ENCODE data around the gene HOXC13.
A peak's percentile ranks its signal among the peaks of the same experiment; 100 is the strongest.

HOXC13 gene

DNA sequence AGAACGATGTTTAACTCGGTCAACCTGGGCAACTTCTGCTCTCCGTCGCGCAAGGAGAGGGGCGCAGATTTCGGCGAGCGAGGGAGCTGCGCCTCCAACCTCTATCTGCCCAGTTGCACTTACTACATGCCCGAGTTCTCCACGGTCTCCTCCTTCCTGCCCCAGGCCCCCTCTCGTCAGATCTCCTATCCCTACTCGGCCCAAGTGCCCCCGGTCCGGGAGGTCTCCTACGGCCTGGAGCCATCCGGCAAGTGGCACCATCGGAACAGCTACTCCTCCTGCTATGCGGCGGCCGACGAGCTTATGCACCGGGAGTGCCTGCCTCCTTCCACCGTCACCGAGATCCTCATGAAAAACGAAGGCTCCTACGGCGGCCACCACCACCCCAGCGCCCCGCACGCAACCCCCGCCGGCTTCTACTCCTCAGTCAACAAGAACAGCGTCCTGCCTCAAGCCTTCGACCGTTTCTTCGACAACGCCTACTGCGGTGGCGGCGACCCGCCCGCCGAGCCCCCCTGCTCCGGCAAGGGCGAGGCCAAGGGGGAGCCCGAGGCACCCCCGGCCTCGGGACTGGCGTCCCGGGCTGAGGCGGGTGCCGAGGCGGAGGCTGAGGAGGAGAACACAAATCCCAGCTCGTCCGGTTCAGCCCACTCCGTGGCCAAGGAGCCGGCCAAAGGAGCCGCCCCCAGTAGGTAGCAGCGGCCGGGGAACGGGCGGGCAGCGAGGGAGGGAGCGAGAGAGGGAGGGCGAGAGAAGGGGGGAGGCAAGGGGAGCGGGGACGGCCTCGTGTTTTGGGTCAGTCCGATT is 34.8 kb downstream of the HOXC13 start (continued):
- TF ChIP-seq ZNF280C (tag by site-specific recombination; IDR thresholded peaks at IDR 0.05) (no peak), KLF10 (tag by site-specific recombination; IDR thresholded peaks at IDR 0.05) (peak; percentile 44; the same call in 1 of the 2 replicates), MYNN (tag by site-specific recombination; IDR thresholded peaks at IDR 0.05; ENCODE audit: borderline replicate concordance) (no peak), ZNF112 (tag by site-specific recombination; IDR thresholded peaks at IDR 0.05) (no peak), SCRT2 (tag by site-specific recombination; IDR thresholded peaks at IDR 0.05) (no peak), ZNF530 (tag by site-specific recombination; IDR thresholded peaks at IDR 0.05; ENCODE audit: low read depth) (peak; percentile 81), ZNF624 (tag by site-specific recombination; IDR thresholded peaks at IDR 0.05) (no peak), ZNF658 (tag by site-specific recombination; IDR thresholded peaks at IDR 0.05) (no peak), ZNF549 (tag by site-specific recombination; IDR thresholded peaks at IDR 0.05) (no peak), ZNF544 (tag by site-specific recombination; IDR thresholded peaks at IDR 0.05) (no peak), ZNF350 (tag by site-specific recombination; IDR thresholded peaks at IDR 0.05) (no peak), KLF16 (tag by site-specific recombination; IDR thresholded peaks at IDR 0.05) (no peak), ZNF513 (tag by site-specific recombination; IDR thresholded peaks at IDR 0.05) (no peak), ZNF792 (tag by site-specific recombination; IDR thresholded peaks at IDR 0.05) (no peak), TSHZ1 (tag by site-specific recombination; IDR thresholded peaks at IDR 0.05; ENCODE audit: borderline replicate concordance) (no peak), HOXD13 (CRISPR knock-in tag; IDR thresholded peaks at IDR 0.05; ENCODE audit: borderline replicate concordance) (no peak), ZNF621 (tag by site-specific recombination; IDR thresholded peaks at IDR 0.05) (no peak), ZNF311 (tag by site-specific recombination; IDR thresholded peaks at IDR 0.05; ENCODE audit: borderline replicate concordance) (no peak), ZNF16 (tag by site-specific recombination; IDR thresholded peaks at IDR 0.05; ENCODE audit: low read depth) (no peak), ZNF473 (tag by site-specific recombination; IDR thresholded peaks at IDR 0.05) (no peak), ZNF292 (tag by site-specific recombination; IDR thresholded peaks at IDR 0.05; ENCODE audit: borderline replicate concordance, low read depth) (no peak), ZSCAN23 (tag by site-specific recombination; IDR thresholded peaks at IDR 0.05) (no peak), ZNF707 (tag by site-specific recombination; IDR thresholded peaks at IDR 0.05) (no peak)
- TF ChIP-seq, protein P1, sequence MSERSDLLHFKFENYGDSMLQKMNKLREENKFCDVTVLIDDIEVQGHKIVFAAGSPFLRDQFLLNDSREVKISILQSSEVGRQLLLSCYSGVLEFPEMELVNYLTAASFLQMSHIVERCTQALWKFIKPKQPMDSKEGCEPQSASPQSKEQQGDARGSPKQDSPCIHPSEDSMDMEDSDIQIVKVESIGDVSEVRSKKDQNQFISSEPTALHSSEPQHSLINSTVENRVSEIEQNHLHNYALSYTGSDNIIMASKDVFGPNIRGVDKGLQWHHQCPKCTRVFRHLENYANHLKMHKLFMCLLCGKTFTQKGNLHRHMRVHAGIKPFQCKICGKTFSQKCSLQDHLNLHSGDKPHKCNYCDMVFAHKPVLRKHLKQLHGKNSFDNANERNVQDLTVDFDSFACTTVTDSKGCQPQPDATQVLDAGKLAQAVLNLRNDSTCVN (tag by site-specific recombination; optimal IDR thresholded peaks at IDR 0.05), result no peak
- TF ChIP-seq, protein P2, sequence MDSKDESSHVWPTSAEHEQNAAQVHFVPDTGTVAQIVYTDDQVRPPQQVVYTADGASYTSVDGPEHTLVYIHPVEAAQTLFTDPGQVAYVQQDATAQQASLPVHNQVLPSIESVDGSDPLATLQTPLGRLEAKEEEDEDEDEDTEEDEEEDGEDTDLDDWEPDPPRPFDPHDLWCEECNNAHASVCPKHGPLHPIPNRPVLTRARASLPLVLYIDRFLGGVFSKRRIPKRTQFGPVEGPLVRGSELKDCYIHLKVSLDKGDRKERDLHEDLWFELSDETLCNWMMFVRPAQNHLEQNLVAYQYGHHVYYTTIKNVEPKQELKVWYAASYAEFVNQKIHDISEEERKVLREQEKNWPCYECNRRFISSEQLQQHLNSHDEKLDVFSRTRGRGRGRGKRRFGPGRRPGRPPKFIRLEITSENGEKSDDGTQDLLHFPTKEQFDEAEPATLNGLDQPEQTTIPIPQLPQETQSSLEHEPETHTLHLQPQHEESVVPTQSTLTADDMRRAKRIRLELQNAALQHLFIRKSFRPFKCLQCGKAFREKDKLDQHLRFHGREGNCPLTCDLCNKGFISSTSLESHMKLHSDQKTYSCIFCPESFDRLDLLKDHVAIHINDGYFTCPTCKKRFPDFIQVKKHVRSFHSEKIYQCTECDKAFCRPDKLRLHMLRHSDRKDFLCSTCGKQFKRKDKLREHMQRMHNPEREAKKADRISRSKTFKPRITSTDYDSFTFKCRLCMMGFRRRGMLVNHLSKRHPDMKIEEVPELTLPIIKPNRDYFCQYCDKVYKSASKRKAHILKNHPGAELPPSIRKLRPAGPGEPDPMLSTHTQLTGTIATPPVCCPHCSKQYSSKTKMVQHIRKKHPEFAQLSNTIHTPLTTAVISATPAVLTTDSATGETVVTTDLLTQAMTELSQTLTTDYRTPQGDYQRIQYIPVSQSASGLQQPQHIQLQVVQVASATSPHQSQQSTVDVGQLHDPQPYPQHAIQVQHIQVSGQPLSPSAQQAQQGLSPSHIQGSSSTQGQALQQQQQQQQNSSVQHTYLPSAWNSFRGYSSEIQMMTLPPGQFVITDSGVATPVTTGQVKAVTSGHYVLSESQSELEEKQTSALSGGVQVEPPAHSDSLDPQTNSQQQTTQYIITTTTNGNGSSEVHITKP (tag by site-specific recombination; IDR thresholded peaks at IDR 0.05), result peak; percentile 80
- TF ChIP-seq, protein P3, sequence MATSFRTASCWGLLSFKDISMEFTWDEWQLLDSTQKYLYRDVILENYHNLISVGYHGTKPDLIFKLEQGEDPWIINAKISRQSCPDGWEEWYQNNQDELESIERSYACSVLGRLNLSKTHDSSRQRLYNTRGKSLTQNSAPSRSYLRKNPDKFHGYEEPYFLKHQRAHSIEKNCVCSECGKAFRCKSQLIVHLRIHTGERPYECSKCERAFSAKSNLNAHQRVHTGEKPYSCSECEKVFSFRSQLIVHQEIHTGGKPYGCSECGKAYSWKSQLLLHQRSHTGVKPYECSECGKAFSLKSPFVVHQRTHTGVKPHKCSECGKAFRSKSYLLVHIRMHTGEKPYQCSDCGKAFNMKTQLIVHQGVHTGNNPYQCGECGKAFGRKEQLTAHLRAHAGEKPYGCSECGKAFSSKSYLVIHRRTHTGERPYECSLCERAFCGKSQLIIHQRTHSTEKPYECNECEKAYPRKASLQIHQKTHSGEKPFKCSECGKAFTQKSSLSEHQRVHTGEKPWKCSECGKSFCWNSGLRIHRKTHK (tag by site-specific recombination; IDR thresholded peaks at IDR 0.05), result no peak

All from HEK293 (cell line).